HG02571 (cell line): ENCODE data around the gene SAFB.
"Not testable (repeated sequence)": the region's sequence is repeated elsewhere in the genome, so short reads cannot be mapped to it uniquely, and the experiment has no call there.

Experiments
- ATAC-seq: cut with Tn5 transposase; IDR thresholded peaks from one replicate; pipeline ENCODE4 v1.9.1; 2021; ENCODE audit warnings: mild to moderate bottlenecking, moderate library complexity; ENCODE audit not compliant: unreplicated experiment

Gene SAFB

GRCh38 chr19:5682107-5682482 is 59.2 kb downstream of the SAFB start:
- no peak for ATAC-seq

- ATAC-seq, result no peak
Measured at GRCh38 chr19:5683177-5683886, 60.4 kb downstream of the SAFB start.

GRCh38 chr19:5684694-5685430 is 62.0 kb downstream of the SAFB start:
- ATAC-seq, result no peak

GRCh38 chr19:5686326-5686646 is 63.4 kb downstream of the SAFB start:
- ATAC-seq, result no peak

GRCh38 chr19:5686647-5687359 is 63.9 kb downstream of the SAFB start:
- peak; percentile 42 for ATAC-seq

- ATAC-seq, result no peak
Measured at GRCh38 chr19:5687360-5688198, 64.7 kb downstream of the SAFB start.

GRCh38 chr19:5688262-5688881 is 65.5 kb downstream of the SAFB start:
- not testable (repeated sequence) for ATAC-seq

- ATAC-seq, result peak; percentile 39
Measured at GRCh38 chr19:5690125-5690954, 67.5 kb downstream of the SAFB start, which contains the start of gene RPL36. TSS of gene RPL36 (plus strand) at chr19:5690295. CDS start at chr19:5690508, 213 bp downstream.

GRCh38 chr19:5690955-5691821 is 68.3 kb downstream of the SAFB start:
- no peak for ATAC-seq

- ATAC-seq, result no peak
Measured at GRCh38 chr19:5691822-5692722, 69.2 kb downstream of the SAFB start.

GRCh38 chr19:5692723-5693194 is 69.9 kb downstream of the SAFB start:
- ATAC-seq, result no peak

GRCh38 chr19:5693195-5694166 is 70.6 kb downstream of the SAFB start:
- ATAC-seq, result no peak

GRCh38 chr19:5694167-5694955 is 71.5 kb downstream of the SAFB start:
- no peak for ATAC-seq

- no peak for ATAC-seq
Measured at GRCh38 chr19:5694956-5695648, 72.2 kb downstream of the SAFB start.

GRCh38 chr19:5695649-5696195 is 72.8 kb downstream of the SAFB start:
- ATAC-seq, result no peak
